ENCODE data around the gene RPA1.
"Not testable (repeated sequence)": the region's sequence is repeated elsewhere in the genome, so short reads cannot be mapped to it uniquely, and the experiment has no call there.

The RPA1 gene

GRCh38 chr17:1880851-1881630 is 51.2 kb downstream of the RPA1 start:
- no peak for DNase-seq

GRCh38 chr17:1882836-1883235 is 53.0 kb downstream of the RPA1 start:
- DNase-seq = peak; percentile 16

- DNase-seq = no peak
Observed at GRCh38 chr17:1883536-1883935, 53.7 kb downstream of the RPA1 start.

- no peak for DNase-seq
Observed at GRCh38 chr17:1888741-1889140, 58.9 kb downstream of the RPA1 start.

GRCh38 chr17:1890758-1891450 is 61.1 kb downstream of the RPA1 start:
- DNase-seq = no peak

- DNase-seq = no peak
Observed at GRCh38 chr17:1894753-1895339, 65.0 kb downstream of the RPA1 start.

- not testable (repeated sequence) for DNase-seq
Observed at GRCh38 chr17:1895479-1895878, 65.7 kb downstream of the RPA1 start.

- DNase-seq = no peak
Observed at GRCh38 chr17:1896243-1897104, 66.7 kb downstream of the RPA1 start.

- no peak for DNase-seq
Observed at GRCh38 chr17:1897105-1897656, 67.4 kb downstream of the RPA1 start.

- no peak for DNase-seq
Observed at GRCh38 chr17:1898332-1898731, 68.5 kb downstream of the RPA1 start.

GRCh38 chr17:1898872-1899271 is 69.1 kb downstream of the RPA1 start:
- DNase-seq = no peak

GRCh38 chr17:1899403-1900000 is 69.7 kb downstream of the RPA1 start:
- DNase-seq = no peak

GRCh38 chr17:1904273-1905182 is 74.7 kb downstream of the RPA1 start:
- no peak for DNase-seq

- DNase-seq = no peak
Observed at GRCh38 chr17:1905190-1905913, 75.5 kb downstream of the RPA1 start.

GRCh38 chr17:1906662-1907101 is 76.9 kb downstream of the RPA1 start:
- no peak for DNase-seq

GRCh38 chr17:1907216-1907631 is 77.4 kb downstream of the RPA1 start:
- DNase-seq = no peak

- peak; percentile 32 for DNase-seq
Observed at GRCh38 chr17:1907909-1908698, 78.3 kb downstream of the RPA1 start.

GRCh38 chr17:1908699-1909309 is 79.0 kb downstream of the RPA1 start:
- peak; percentile 28 for DNase-seq

GRCh38 chr17:1909985-1910384 is 80.2 kb downstream of the RPA1 start:
- DNase-seq = no peak

Data from activated naive CD4-positive, alpha-beta T cell treated with anti-CD3 and anti-CD28 coated beads, Interleukin-2, amount 50 U/mL, for 16 hours (primary cell).